Loucy (cell line): Measurements from ENCODE around the gene TMEM117.

Experiments
- H2AFZ ChIP-seq: fragments of 200-600 bp; sonication (generic); 2 replicates; pipeline ENCODE4 v1.6.0; 2016; ENCODE audit warnings: antibody characterized with exemption, mild to moderate bottlenecking, low read length, moderate library complexity
- H3F3A ChIP-seq: fragments of 200-600 bp; 2 replicates; pipeline ENCODE4 v1.6.0; 2016; ENCODE audit warnings: antibody characterized with exemption, low read depth, mild to moderate bottlenecking
- H3K27me3 ChIP-seq: fragments of 200-600 bp; sonication (generic); 2 replicates; pipeline ENCODE4 v1.6.1; 2014; ENCODE audit warnings: low read length, mild to moderate bottlenecking; ENCODE audit not compliant: insufficient read depth, poor library complexity, severe bottlenecking
- H3K36me3 ChIP-seq: fragments of 200-600 bp; sonication (generic); 2 replicates; pipeline ENCODE4 v1.6.1; 2016; ENCODE audit warnings: low read length; ENCODE audit not compliant: insufficient read depth
- H3K4me1 ChIP-seq: fragments of 200-600 bp; sonication (generic); 2 replicates; pipeline ENCODE4 v1.5.1; 2014; ENCODE audit warnings: low read length, mild to moderate bottlenecking; ENCODE audit not compliant: insufficient read depth, poor library complexity, severe bottlenecking
- H3K4me2 ChIP-seq: fragments of 200-600 bp; sonication (generic); 2 replicates; pipeline ENCODE4 v1.6.0; 2014; ENCODE audit warnings: antibody characterized with exemption, low read length, low read depth, mild to moderate bottlenecking; ENCODE audit not compliant: poor library complexity, severe bottlenecking
- H3K4me3 ChIP-seq: fragments of 200-600 bp; sonication (generic); 2 replicates; pipeline ENCODE4 v1.5.1; 2014; ENCODE audit warnings: low read length, mild to moderate bottlenecking, mixed read lengths; ENCODE audit not compliant: poor library complexity, severe bottlenecking
- H3K79me2 ChIP-seq: fragments of 200-600 bp; sonication (generic); 2 replicates; pipeline ENCODE4 v1.6.1; 2014; ENCODE audit warnings: low read length; ENCODE audit not compliant: insufficient read depth
- H3K9ac ChIP-seq: fragments of 200-600 bp; sonication (generic); 2 replicates; pipeline ENCODE4 v1.6.0; 2014; ENCODE audit warnings: mild to moderate bottlenecking, low read depth, low read length, moderate library complexity; ENCODE audit not compliant: poor library complexity, severe bottlenecking
- H3K9me2 ChIP-seq: fragments of 200-600 bp; sonication (generic); replicated peaks from 2 replicates; pipeline ENCODE4 v1.6.1; 2016; ENCODE audit warnings: low read depth, low read length, mixed read lengths
- H3K9me3 ChIP-seq: fragments of 200-600 bp; sonication (generic); 2 replicates; pipeline ENCODE4 v1.6.1; 2014; ENCODE audit warnings: mild to moderate bottlenecking, antibody characterized with exemption, low read length, low read depth; ENCODE audit not compliant: insufficient read depth
- H4K20me1 ChIP-seq: fragments of 200-600 bp; sonication (generic); 2 replicates; pipeline ENCODE4 v1.6.0; 2014; ENCODE audit warnings: antibody characterized with exemption, low read length, mild to moderate bottlenecking; ENCODE audit not compliant: insufficient read depth, poor library complexity, severe bottlenecking
- CTCF ChIP-seq: fragments of 200-600 bp; sonication (generic); conservative IDR thresholded peaks from 2 replicates; pipeline ENCODE4 v1.5.1; 2014; ENCODE audit warnings: mild to moderate bottlenecking, antibody characterized with exemption, low read length
- EZH2phosphoT487 ChIP-seq: fragments of 200-600 bp; IDR thresholded peaks from 2 replicates; pipeline ENCODE4 v1.6.1; 2018; ENCODE audit warnings: antibody characterized with exemption, mild to moderate bottlenecking, moderate library complexity, borderline replicate concordance

Gene TMEM117

GRCh38 chr12:43852744-43853143, 16.9 kb downstream of the TMEM117 start:
- Histone ChIP-seq H3K9ac (no peak overlapping the region), H4K20me1 (no peaks in the 10 kb centered on the region), H3K9me3 (no peaks in the 10 kb centered on the region), H2AFZ (no peak overlapping the region), H3K4me3 (no peak overlapping the region), H3K79me2 (no peaks in the 10 kb centered on the region), H3K4me1 (no peaks in the 10 kb centered on the region), H3K36me3 (no peaks in the 10 kb centered on the region), H3K9me2 (no peaks in the 10 kb centered on the region), H3K27me3 (no peaks in the 10 kb centered on the region), H3F3A (no peaks in the 10 kb centered on the region), H3K4me2 (no peak overlapping the region)
- TF ChIP-seq CTCF (no peak), EZH2phosphoT487 (no peak)

DNA sequence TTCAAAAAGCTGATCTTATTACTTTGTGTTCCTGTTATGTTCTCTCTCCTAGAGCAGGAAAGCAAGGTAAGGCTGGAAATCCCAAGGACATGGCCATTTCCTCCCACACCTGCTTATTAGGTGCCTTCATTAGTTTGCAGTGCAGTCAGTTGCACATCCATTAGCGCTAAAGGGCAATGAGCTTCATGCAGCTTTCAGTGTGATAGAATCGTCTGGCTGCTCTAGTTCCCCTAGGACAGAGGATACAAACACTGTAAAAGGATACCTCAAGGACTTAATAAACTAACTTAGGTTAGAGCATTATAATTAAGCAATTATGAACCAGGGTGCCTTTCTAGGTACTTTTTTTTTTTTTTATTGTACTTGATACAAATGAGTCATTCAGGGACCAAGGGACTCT, 21.1 kb downstream of the TMEM117 start:
- H3K36me3 ChIP-seq: no peaks in the 10 kb centered on the region
- no peak for TF ChIP-seq CTCF
- TF ChIP-seq EZH2phosphoT487: no peak
- no peaks in the 10 kb centered on the region for H3F3A ChIP-seq
- no peak overlapping the region for H3K4me2 ChIP-seq
- H3K9me2 ChIP-seq: no peaks in the 10 kb centered on the region
- no peaks in the 10 kb centered on the region for H3K4me1 ChIP-seq
- no peak overlapping the region for H2AFZ ChIP-seq
- H3K27me3 ChIP-seq: no peaks in the 10 kb centered on the region
- H3K9ac ChIP-seq: no peak overlapping the region
- H3K9me3 ChIP-seq: no peaks in the 10 kb centered on the region
- no peaks in the 10 kb centered on the region for H4K20me1 ChIP-seq
- H3K79me2 ChIP-seq: no peaks in the 10 kb centered on the region
- no peak overlapping the region for H3K4me3 ChIP-seq

GRCh38 chr12:43858096-43858495, 22.2 kb downstream of the TMEM117 start:
- Histone ChIP-seq H3K4me3 (no peak overlapping the region), H3K9me2 (no peaks in the 10 kb centered on the region), H3F3A (no peaks in the 10 kb centered on the region), H3K9ac (no peak overlapping the region), H2AFZ (no peak overlapping the region), H4K20me1 (no peaks in the 10 kb centered on the region), H3K4me2 (no peak overlapping the region), H3K4me1 (no peaks in the 10 kb centered on the region), H3K36me3 (no peaks in the 10 kb centered on the region), H3K27me3 (no peaks in the 10 kb centered on the region), H3K79me2 (no peaks in the 10 kb centered on the region), H3K9me3 (no peaks in the 10 kb centered on the region)
- TF ChIP-seq CTCF: no peak
- no peak for TF ChIP-seq EZH2phosphoT487
